Coronary artery (tissue), 2 donors: ENCODE results near the gene GPRC5B.

Source experiments
- DNase-seq: peaks from one replicate; pipeline ENCODE4 v3.0.0-alpha.2; 2017; ENCODE audit warnings: low spot score
- H3K27ac ChIP-seq, 2 donors: fragments of 200-600 bp; sonication (generic); one replicate each; pipeline ENCODE4 v1.5.1; 2016 to 2019
- H3K4me3 ChIP-seq: fragments of 200-600 bp; sonication (generic); 2 replicates; pipeline ENCODE4 v1.5.1; 2016; ENCODE audit warnings: mild to moderate bottlenecking, moderate library complexity
- CTCF ChIP-seq: fragments of 200-600 bp; sonication (generic); IDR thresholded peaks from one replicate; pipeline ENCODE4 v1.5.1; 2019; ENCODE audit warnings: antibody characterized with exemption

Gene GPRC5B

DNA sequence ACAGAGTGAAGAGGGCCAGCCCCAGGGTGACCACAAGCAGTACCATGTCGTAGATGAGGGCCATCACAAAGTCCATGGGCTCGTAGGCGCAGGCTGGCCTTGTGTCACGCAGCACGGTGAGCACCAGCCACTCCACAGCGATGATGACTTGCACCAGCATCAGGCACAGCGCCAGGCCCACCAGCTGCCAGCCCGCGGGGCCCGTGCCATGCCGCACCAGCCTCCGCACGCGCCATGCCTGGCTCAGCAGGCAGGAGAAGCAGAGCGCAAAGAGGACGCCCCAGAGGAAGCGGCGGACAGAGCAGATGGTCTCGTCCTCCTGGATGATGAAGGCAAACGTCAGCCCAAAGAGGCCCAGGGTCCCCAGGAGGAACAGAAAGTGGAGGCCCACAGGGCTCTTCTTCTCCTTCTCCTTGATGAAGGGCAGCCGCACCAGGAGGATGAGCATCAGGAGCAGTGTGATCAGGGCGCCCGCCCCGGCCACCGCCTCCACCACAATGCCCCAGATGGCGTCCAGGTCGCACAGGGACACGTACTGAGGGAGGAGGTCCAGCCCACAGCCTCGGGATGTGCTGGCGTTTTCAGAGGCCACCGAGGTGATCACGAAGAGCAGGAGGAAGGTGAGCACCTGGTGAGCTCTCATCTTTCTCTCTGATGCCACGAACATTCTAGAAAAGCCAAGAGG lies 12.3 kb downstream of the GPRC5B start:
- no peak for DNase-seq
- no peak for TF ChIP-seq CTCF
- no peak overlapping the region for H3K27ac ChIP-seq
- H3K4me3 ChIP-seq: no peak overlapping the region

GRCh38 chr16:19871721-19872120 lies 12.9 kb downstream of the GPRC5B start:
- no peak for TF ChIP-seq CTCF
- Histone ChIP-seq H3K27ac (no peak overlapping the region), H3K4me3 (no peak overlapping the region)
- DNase-seq: no peak

DNA sequence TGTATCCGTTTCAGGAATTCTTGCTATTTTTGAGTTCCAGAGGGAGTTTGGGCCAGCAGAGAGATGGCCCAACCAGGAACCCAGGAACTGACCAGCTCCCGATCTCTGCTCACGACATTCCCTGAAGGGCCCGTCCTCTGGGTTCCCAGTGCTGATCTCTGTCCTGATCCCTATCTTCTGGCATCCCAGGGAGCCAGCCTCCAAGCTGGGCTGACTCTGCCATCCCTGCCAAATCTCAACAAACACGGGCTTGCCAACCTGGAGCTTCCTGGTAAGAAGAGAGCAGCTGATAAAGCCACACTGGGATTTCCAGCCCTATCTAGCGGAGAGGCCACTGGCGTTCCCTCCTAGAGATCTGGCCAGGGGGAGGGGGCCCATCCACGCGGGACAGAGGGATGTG lies 16.2 kb downstream of the GPRC5B start:
- Histone ChIP-seq H3K27ac (no peak overlapping the region), H3K4me3 (no peak overlapping the region)
- no peak for TF ChIP-seq CTCF
- DNase-seq: no peak

DNA sequence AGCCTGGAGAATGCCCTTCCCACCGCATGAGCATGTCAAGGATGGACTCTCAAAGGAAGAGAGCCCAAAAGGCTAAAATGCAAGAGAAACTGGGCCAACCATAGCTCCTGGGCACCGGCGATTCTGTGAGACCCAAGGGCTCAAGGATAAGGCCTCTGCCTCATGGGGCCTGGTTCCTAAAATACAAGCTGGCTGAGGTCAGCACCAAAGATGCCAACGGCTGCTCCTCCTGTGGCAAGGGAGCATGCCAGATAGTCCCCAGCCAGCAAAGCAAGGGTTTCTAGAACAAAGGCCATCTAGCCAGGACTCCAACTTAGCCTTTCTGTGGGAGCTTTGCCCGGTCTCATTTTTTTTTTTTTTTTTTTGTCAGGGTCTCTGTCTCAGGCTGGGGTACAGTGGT lies 20.1 kb downstream of the GPRC5B start:
- no peak for DNase-seq
- Histone ChIP-seq H3K4me3 (no peak overlapping the region), H3K27ac (no peak overlapping the region)
- no peak for TF ChIP-seq CTCF

DNA sequence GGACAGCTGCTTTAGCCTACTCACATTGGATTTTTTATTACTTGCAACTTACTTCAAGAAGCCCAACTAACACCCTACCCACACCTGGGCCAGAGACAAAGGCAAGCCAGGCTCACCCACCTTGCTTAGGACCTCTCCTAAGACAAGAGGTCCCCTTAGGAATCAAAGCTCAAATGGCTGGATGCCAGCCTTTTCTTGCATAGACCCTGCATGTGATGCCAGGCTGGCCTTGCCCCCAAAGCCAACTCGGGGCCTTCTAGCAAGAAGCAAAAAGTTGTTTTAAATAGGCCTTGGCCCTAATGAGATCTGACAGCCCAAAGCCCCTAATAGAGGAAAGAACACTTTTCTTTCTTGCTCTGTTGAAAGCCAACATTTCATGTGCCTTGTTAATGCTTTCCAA lies 20.7 kb downstream of the GPRC5B start:
- no peak for TF ChIP-seq CTCF
- no peak for DNase-seq
- no peak overlapping the region for H3K27ac ChIP-seq
- no peak overlapping the region for H3K4me3 ChIP-seq

DNA sequence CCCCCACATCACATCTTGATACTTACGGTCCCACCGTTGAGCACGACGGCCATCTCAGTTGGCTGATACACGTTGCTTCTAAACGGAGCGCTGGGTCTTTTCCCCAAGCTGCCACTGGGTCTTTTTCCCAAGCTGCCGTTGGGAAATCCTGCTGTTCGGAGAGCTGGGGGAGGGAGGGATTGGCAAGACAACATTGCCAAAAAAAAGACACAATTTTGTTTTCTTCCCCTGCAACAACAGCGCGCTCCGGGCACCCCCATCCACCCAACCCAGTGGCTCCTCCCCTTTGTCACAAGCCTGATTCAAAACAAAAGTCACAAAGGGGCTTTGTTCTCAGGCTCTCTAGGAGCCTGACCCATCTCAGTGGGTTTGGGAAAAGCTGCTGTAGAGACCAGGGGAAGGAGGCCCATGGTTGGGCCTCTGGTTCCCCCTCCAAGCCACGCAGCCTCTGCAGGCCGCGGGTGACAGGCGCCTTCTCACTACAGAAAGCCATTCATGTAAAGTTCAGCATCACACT lies 22.8 kb downstream of the GPRC5B start:
- no peak for TF ChIP-seq CTCF
- Histone ChIP-seq H3K4me3 (no peak overlapping the region), H3K27ac (no peak overlapping the region)
- no peak for DNase-seq

- no peak for DNase-seq
- Histone ChIP-seq H3K4me3 (no peak overlapping the region), H3K27ac (no peak overlapping the region)
- TF ChIP-seq CTCF: no peak
Measured at GRCh38 chr16:19861133-19861532, 23.5 kb downstream of the GPRC5B start.
